IMR-90 (cell line): ENCODE measurements around the gene FBH1. TPM values are rescaled to one million over a fixed set of nuclear protein-coding genes. Genes with fewer than 3 reads are reported as not detected.

Experiments used
- ATAC-seq: fragments of 200-7000 bp; cut with Tn5 transposase; 2 replicates; pipeline ENCODE4 v1.9.1; 2020; ENCODE audit warnings: low read depth, mild to moderate bottlenecking, moderate library complexity
- BruUV-seq: library from RNA; stranded (reverse); fragments of 400-500 nt; replicated peaks from 2 replicates; lab custom pipeline; 2021; lab: Mats Ljungman, UMichigan
- CTCF ChIA-PET: fragments of 300-600 bp; formaldehyde crosslinking; extraction: SDS; loops from one replicate; lab custom pipeline; 2021; ENCODE audit warnings: antibody characterized with exemption; lab: Yijun Ruan, JAX
- POLR2A ChIA-PET: fragments of 300-600 bp; sonication (Branson Sonifier 250); formaldehyde crosslinking; loops from one replicate; lab custom pipeline; 2022; ENCODE audit warnings: antibody characterized with exemption; ENCODE audit not compliant: unreplicated experiment; lab: Charles Lee
- DNase-seq: peaks from one replicate; pipeline ENCODE4 v3.0.0; 2013
- H2AFZ ChIP-seq: replicated peaks from 2 replicates; pipeline ENCODE3; 2013; ENCODE audit warnings: low read length, mild to moderate bottlenecking; ENCODE audit not compliant: poor library complexity
- H2AK5ac ChIP-seq: 2 replicates; pipeline ENCODE4 v1.6.1; 2013; ENCODE audit warnings: low read depth, low read length, inconsistent platforms
- H2AK9ac ChIP-seq: replicated peaks from 2 replicates; pipeline ENCODE3; 2013; ENCODE audit warnings: mild to moderate bottlenecking, low read depth, low read length, moderate library complexity; ENCODE audit not compliant: poor library complexity
- H2BK120ac ChIP-seq: 2 replicates; pipeline ENCODE4 v1.6.1; 2013; ENCODE audit warnings: low read depth, low read length, inconsistent platforms
- H2BK15ac ChIP-seq: 3 replicates; pipeline ENCODE4 v1.6.1; 2013; ENCODE audit warnings: low read depth, low read length, inconsistent platforms
- H2BK20ac ChIP-seq: 2 replicates; pipeline ENCODE4 v1.6.1; 2013; ENCODE audit warnings: low read depth, mild to moderate bottlenecking, inconsistent platforms, low read length, moderate library complexity
- H2BK5ac ChIP-seq: 2 replicates; pipeline ENCODE4 v1.6.1; 2013; ENCODE audit warnings: mild to moderate bottlenecking, low read depth, low read length, inconsistent platforms; ENCODE audit not compliant: poor library complexity, severe bottlenecking
- H3K14ac ChIP-seq: replicated peaks from 2 replicates; pipeline ENCODE4 v1.6.1; 2013; ENCODE audit warnings: low read depth, low read length, inconsistent platforms
- H3K18ac ChIP-seq: 2 replicates; pipeline ENCODE4 v1.6.1; 2013; ENCODE audit warnings: low read depth, low read length, control low read depth
- H3K23ac ChIP-seq: 2 replicates; pipeline ENCODE4 v1.6.1; 2013; ENCODE audit warnings: low read depth, low read length, inconsistent platforms
- H3K27ac ChIP-seq: 2 replicates; pipeline ENCODE4 v1.5.1; 2013; ENCODE audit warnings: mild to moderate bottlenecking, control low read depth, low read length; ENCODE audit not compliant: insufficient read depth
- H3K27me3 ChIP-seq: 2 replicates; pipeline ENCODE4 v1.6.1; 2013; ENCODE audit warnings: low read length; ENCODE audit not compliant: control insufficient read depth, insufficient read depth
- H3K36me3 ChIP-seq: 2 replicates; pipeline ENCODE4 v1.6.1; 2013; ENCODE audit warnings: low read length, mixed read lengths; ENCODE audit not compliant: control insufficient read depth, insufficient read depth
- H3K4ac ChIP-seq: 2 replicates; pipeline ENCODE4 v1.6.1; 2013; ENCODE audit warnings: low read depth, low read length, inconsistent platforms
- H3K4me1 ChIP-seq: 2 replicates; pipeline ENCODE4 v1.6.1; 2013; ENCODE audit warnings: low read length, mixed read lengths; ENCODE audit not compliant: control insufficient read depth, insufficient read depth
- H3K4me2 ChIP-seq: 2 replicates; pipeline ENCODE4 v1.6.1; 2013; ENCODE audit warnings: low read depth, mild to moderate bottlenecking, control low read depth, low read length, moderate library complexity
- H3K4me3 ChIP-seq: 2 replicates; pipeline ENCODE4 v1.5.1; 2013; ENCODE audit warnings: low read depth, mild to moderate bottlenecking, control low read depth, low read length, moderate library complexity; ENCODE audit not compliant: insufficient read depth
- H3K56ac ChIP-seq: 2 replicates; pipeline ENCODE4 v1.6.1; 2013; ENCODE audit warnings: low read length, inconsistent platforms; ENCODE audit not compliant: insufficient read depth; ENCODE audit errors: extremely low read depth
- H3K79me1 ChIP-seq, 2 experiments: 2 replicates each; pipeline ENCODE4 v1.6.1; 2013; ENCODE audit warnings: low read length in 2 of 2, inconsistent platforms in 1 of 2, low read depth in 1 of 2
- H3K9ac ChIP-seq: 2 replicates; pipeline ENCODE4 v1.6.1; 2013; ENCODE audit warnings: low read depth, low read length, control low read depth
- H3K9me1 ChIP-seq: 2 replicates; pipeline ENCODE4 v1.6.1; 2013; ENCODE audit warnings: low read length, inconsistent platforms; ENCODE audit not compliant: insufficient read depth
- H3K9me3 ChIP-seq: 2 replicates; pipeline ENCODE4 v1.6.1; 2013; ENCODE audit warnings: low read length; ENCODE audit not compliant: control insufficient read depth, insufficient read depth
- H4K20me1 ChIP-seq: 2 replicates; pipeline ENCODE4 v1.6.1; 2013; ENCODE audit warnings: low read length, inconsistent platforms; ENCODE audit not compliant: insufficient read depth
- H4K5ac ChIP-seq: 2 replicates; pipeline ENCODE4 v1.6.1; 2013; ENCODE audit warnings: mild to moderate bottlenecking, low read depth, low read length, control low read depth
- H4K8ac ChIP-seq, 2 experiments: 2 replicates each; pipeline ENCODE4 v1.6.1; 2013; ENCODE audit warnings: low read depth in 2 of 2, low read length in 2 of 2, control low read depth in 1 of 2, inconsistent platforms in 1 of 2
- H4K91ac ChIP-seq: 2 replicates; pipeline ENCODE4 v1.6.1; 2013; ENCODE audit warnings: low read depth, low read length, inconsistent platforms; ENCODE audit not compliant: insufficient read depth
- CHD1 ChIP-seq: IDR thresholded peaks from 2 replicates; pipeline ENCODE4 v1.6.1; 2012; ENCODE audit warnings: low read depth, low read length, improper control_type of control experiment
- FOS ChIP-seq: fragments of 150-350 bp; IDR thresholded peaks from 2 replicates; pipeline ENCODE4 v1.6.1; 2016; ENCODE audit warnings: low read depth, low read length
- MAFK ChIP-seq: IDR thresholded peaks from 2 replicates; pipeline ENCODE4 v1.6.1; 2012; ENCODE audit warnings: low read depth, low read length, improper control_type of control experiment
- NFE2L2 ChIP-seq: fragments of 150-350 bp; IDR thresholded peaks from 2 replicates; pipeline ENCODE4 v1.6.1; 2016; ENCODE audit warnings: low read depth, mild to moderate bottlenecking, low read length
- RCOR1 ChIP-seq: IDR thresholded peaks from 2 replicates; pipeline ENCODE4 v1.6.1; 2012; ENCODE audit warnings: mild to moderate bottlenecking, low read length, improper control_type of control experiment; ENCODE audit not compliant: insufficient replicate concordance
- RFX5 ChIP-seq: IDR thresholded peaks from 2 replicates; pipeline ENCODE4 v1.8.0; 2012; ENCODE audit warnings: low read depth, mild to moderate bottlenecking, low read length, moderate library complexity
- SMC3 ChIP-seq: fragments of 150-350 bp; IDR thresholded peaks from 2 replicates; pipeline ENCODE4 v1.6.1; 2016; ENCODE audit warnings: low read depth, mild to moderate bottlenecking, antibody characterized with exemption, low read length, moderate library complexity
- WGBS, 2 experiments: methylation state at CpG; one replicate each; pipeline versions ENCODE4 v1.1.5 to v1.1.7; 2013; ENCODE audit warnings: missing lambda C conversion rate in 2 of 2; ENCODE audit not compliant: insufficient read length in 1 of 2; ENCODE audit errors: extremely low coverage in 2 of 2; 5-methylcytosine and 5-hydroxymethylcytosine counted together
- dilution Hi-C: fragments of 300-500 bp; cut with HindIII; formaldehyde crosslinking; loops from one replicate; pipeline ENCODE4 v1.14.3; 2018; ENCODE audit warnings: low sequenced_read_pairs; ENCODE audit not compliant: unreplicated experiment
- in situ Hi-C: fragments of 300-500 bp; cut with MboI; formaldehyde crosslinking; loops from 3 replicates; pipeline ENCODE4 v1.14.3; 2019; ENCODE audit warnings: low sequenced_read_pairs, inconsistent platforms, mixed read lengths
- intact Hi-C: fragments of 100-400 bp; cut with micrococcal nuclease; formaldehyde crosslinking; loops from 2 replicates; pipeline ENCODE4 v1.10.0; 2022
- polyA plus RNA-seq, 3 experiments: library from polyadenylated mRNA; depleted of rRNA; stranded (reverse); fragments of >200 nt; gene quantifications; 2 replicates each; pipeline ENCODE4 v1.2.3, GENCODE V29; 2012; ENCODE audit warnings: low replicate concordance in 1 of 3
- total RNA-seq: library from RNA; depleted of rRNA; stranded (reverse); fragments of >200 nt; gene quantifications from 2 replicates; pipeline ENCODE4 v1.2.3, GENCODE V29; 2012
- TF ChIP-seq, protein P1 (sequence below): fragments of 150-350 bp; IDR thresholded peaks from 2 replicates; pipeline ENCODE4 v1.6.1; 2016; ENCODE audit warnings: low read depth, mild to moderate bottlenecking, low read length, moderate library complexity, borderline replicate concordance

The FBH1 gene
- total and polyA plus RNA-seq, 2 of the 4 experiments (the other 2 are of a cell fraction) = 59.3 to 72.2 TPM

DNA sequence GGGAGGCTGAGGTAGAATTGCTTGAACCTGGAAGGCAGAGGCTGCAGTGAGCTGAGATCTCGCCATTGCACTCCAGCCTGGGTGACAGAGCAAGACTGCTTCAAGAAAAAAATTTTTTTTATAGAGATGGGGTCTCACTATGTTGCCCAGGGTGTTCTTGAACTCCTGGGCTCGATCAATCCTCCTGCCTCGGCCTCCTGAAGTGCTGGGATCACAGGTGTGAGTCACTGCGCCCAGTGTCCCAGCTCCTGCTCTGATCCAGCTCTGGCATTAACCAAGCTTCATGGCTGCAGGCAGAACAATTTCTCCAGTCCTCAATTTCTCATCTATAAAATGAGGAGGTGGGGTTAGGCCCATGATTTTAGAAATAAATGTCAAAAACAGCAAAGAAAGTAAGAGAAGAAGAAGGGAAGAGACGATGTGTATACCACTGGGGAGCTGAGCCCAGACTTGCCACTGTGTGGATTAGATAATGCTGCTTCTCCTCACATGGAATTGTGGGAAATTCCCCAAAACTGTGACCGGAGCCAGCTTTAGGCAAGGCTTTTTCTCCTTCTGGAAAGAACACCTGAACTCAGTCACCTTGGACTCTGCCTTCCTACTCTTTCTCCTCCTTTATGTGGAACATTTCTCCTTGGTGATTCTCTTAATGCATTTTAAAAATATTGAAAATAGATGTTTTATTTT lies 61.8 kb downstream of the FBH1 start:
- Histone ChIP-seq H3K4me3 (no peak overlapping the region), H2BK15ac (no peak overlapping the region), H3K14ac (no peak overlapping the region), H4K5ac (no peak overlapping the region), H3K36me3 (peaks cover 5% of the 10 kb centered on the region; the same call in 1 of the 2 replicates), H3K9me1 (peaks cover 12% of the 10 kb centered on the region; the same call in 1 of the 2 replicates), H4K91ac (peak overlapping the region; percentile 38), H2BK20ac (0 out of 2 replicates have a peak overlapping the region, but pooled peaks have one; percentile 70), H3K23ac (no peak overlapping the region), H2AFZ (no peak overlapping the region), H3K4me2 (no peak overlapping the region), H3K18ac (no peak overlapping the region), H2AK9ac (no peak overlapping the region), H3K79me1 (peaks cover 0 to 8% of the 10 kb centered on the region in 2 experiments; a peak in 1 of 4 replicates), H3K9ac (no peak overlapping the region), H2BK120ac (peak overlapping the region; percentile 57; the same call in 1 of the 2 replicates), H4K8ac (no peak overlapping the region; a peak in 1 of 4 replicates), H3K56ac (no peak overlapping the region), H2AK5ac (0 out of 2 replicates have a peak overlapping the region, but pooled peaks have one; percentile 37), H3K4ac (no peak overlapping the region; the same call in 1 of the 2 replicates), H3K9me3 (no peaks in the 10 kb centered on the region), H3K27ac (no peak overlapping the region), H4K20me1 (no peaks in the 10 kb centered on the region), H3K4me1 (peaks cover 10% of the 10 kb centered on the region), H2BK5ac (no peak overlapping the region), H3K27me3 (no peaks in the 10 kb centered on the region)
- dilution Hi-C loops = no loop called here
- TF ChIP-seq, protein P1, sequence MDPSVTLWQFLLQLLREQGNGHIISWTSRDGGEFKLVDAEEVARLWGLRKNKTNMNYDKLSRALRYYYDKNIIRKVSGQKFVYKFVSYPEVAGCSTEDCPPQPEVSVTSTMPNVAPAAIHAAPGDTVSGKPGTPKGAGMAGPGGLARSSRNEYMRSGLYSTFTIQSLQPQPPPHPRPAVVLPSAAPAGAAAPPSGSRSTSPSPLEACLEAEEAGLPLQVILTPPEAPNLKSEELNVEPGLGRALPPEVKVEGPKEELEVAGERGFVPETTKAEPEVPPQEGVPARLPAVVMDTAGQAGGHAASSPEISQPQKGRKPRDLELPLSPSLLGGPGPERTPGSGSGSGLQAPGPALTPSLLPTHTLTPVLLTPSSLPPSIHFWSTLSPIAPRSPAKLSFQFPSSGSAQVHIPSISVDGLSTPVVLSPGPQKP = no peak
- TF ChIP-seq RCOR1 (no peak), CHD1 (no peak), MAFK (no peak), RFX5 (no peak), FOS (no peak), NFE2L2 (no peak), SMC3 (no peak)
- in situ Hi-C loops = no loop called here
- intact Hi-C loops = loop anchor here (10.0 kb wide), 1 partner anchor 213 kb away; no protein-coding TSS in a partner anchor
- POLR2A ChIA-PET = interaction anchor here (1.0 kb wide), 1 partner anchor 450 kb away, joined by 3 read pairs; no protein-coding TSS in a partner anchor
- no CpG with 5 or more reads among the region's 6 CpGs for WGBS, 2 experiments
- ATAC-seq (no peak), DNase-seq (no peak)
- BruUV-seq = no TSS peak
- CTCF ChIA-PET = no interaction called here
